Measurements from ENCODE around the gene GCGR. TPM values are rescaled to one million over a fixed set of nuclear protein-coding genes. Genes with fewer than 3 reads are reported as not detected.

The GCGR gene
- total RNA-seq, 1 donor from 2014 or later: not detected

DNA sequence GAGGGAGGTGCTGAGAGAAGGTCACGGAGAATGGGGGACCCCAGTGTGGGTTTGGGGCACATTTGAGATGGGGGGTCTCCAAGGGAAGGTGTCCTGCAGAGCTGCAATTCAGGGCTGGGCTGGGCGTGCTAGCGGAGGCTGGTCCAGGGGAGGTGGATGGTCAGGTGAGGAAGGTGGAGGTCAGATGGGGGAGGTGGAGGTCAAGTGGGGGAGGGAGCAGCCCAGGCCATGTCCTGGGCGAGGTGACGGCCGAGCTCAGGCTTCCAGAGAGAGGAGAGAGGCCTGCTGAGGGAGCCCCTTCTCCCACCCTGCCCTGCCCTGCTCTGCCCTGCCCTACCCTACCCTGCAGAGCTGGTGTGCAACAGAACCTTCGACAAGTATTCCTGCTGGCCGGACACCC, 6.5 kb downstream of the GCGR start:
- Histone ChIP-seq H3K4me3 (no peak overlapping the region), H3K9me3 (no peaks in the 10 kb centered on the region), H3K27ac (no peak overlapping the region), H3K36me3 (no peaks in the 10 kb centered on the region), H3K4me1 (no peaks in the 10 kb centered on the region), H3K27me3 (ENCODE audit: low read depth) (peaks cover 68% of the 10 kb centered on the region)
- TF ChIP-seq, protein P1, sequence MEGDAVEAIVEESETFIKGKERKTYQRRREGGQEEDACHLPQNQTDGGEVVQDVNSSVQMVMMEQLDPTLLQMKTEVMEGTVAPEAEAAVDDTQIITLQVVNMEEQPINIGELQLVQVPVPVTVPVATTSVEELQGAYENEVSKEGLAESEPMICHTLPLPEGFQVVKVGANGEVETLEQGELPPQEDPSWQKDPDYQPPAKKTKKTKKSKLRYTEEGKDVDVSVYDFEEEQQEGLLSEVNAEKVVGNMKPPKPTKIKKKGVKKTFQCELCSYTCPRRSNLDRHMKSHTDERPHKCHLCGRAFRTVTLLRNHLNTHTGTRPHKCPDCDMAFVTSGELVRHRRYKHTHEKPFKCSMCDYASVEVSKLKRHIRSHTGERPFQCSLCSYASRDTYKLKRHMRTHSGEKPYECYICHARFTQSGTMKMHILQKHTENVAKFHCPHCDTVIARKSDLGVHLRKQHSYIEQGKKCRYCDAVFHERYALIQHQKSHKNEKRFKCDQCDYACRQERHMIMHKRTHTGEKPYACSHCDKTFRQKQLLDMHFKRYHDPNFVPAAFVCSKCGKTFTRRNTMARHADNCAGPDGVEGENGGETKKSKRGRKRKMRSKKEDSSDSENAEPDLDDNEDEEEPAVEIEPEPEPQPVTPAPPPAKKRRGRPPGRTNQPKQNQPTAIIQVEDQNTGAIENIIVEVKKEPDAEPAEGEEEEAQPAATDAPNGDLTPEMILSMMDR (IDR thresholded peaks at IDR 0.05): no peak
- intact Hi-C loops (cut with DNase I): no loop called here
- ATAC-seq (no peak), DNase-seq (no peak)

DNA sequence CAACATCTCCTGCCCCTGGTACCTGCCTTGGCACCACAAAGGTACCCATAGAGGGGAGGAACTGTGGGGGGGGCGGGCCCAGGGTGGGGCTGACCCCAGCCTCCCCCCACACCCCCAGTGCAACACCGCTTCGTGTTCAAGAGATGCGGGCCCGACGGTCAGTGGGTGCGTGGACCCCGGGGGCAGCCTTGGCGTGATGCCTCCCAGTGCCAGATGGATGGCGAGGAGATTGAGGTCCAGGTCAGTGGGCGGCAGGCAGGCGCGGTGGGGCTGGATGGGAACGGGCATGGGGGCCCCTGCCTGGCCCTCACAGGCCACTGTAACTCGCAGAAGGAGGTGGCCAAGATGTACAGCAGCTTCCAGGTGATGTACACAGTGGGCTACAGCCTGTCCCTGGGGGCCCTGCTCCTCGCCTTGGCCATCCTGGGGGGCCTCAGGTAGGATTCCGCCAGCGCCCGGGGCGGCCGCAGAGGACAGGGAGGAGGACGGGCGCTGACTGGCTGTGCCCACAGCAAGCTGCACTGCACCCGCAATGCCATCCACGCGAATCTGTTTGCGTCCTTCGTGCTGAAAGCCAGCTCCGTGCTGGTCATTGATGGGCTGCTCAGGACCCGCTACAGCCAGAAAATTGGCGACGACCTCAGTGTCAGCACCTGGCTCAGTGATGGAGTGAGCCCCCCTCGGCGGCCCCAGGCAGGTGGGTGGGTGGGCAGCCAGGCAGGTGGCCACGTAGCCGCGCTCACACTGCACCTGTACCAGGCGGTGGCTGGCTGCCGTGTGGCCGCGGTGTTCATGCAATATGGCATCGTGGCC, 7.1 kb downstream of the GCGR start:
- ATAC-seq: no peak
- no peaks in the 10 kb centered on the region for H3K36me3 ChIP-seq
- intact Hi-C loops (cut with DNase I): no loop called here
- H3K9me3 ChIP-seq: no peaks in the 10 kb centered on the region
- H3K27me3 ChIP-seq (ENCODE audit: low read depth): peaks cover 62% of the 10 kb centered on the region
- no peaks in the 10 kb centered on the region for H3K4me1 ChIP-seq
- H3K27ac ChIP-seq: no peak overlapping the region
- DNase-seq: no peak
- no peak overlapping the region for H3K4me3 ChIP-seq
- TF ChIP-seq, protein P1 (IDR thresholded peaks at IDR 0.05): no peak

DNA sequence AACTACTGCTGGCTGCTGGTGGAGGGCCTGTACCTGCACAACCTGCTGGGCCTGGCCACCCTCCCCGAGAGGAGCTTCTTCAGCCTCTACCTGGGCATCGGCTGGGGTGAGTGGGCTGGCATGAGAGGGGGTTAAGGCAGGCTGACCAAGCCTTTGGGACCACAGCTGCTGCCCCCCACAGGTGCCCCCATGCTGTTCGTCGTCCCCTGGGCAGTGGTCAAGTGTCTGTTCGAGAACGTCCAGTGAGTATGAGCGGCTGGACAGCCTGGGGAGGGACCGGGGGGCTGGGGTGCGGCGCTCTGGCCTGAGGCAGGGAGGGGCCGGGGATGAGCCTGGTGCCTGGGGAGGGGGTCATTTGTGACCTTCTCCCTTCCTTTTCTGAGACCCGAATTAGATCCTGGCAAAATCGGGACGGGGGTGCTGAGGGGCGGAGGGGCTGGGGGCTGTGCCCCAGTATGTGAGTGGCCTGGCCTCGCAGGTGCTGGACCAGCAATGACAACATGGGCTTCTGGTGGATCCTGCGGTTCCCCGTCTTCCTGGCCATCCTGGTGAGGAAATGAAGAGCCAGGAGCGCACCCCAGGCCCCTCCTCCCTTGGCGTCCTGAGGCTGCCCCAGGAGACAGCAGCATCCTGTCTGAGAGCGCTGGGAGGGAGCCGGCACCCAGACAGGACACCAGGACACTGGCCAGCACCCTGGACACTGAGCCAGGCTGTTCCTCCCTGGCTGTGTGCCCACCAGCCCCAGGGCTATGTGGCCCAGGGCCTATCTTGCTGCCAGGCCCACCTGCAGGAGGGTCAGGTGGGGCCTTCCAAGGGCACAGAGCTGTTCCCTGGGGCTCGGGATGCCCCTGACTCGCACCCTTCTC, 8.0 kb downstream of the GCGR start:
- no peak overlapping the region for H3K4me3 ChIP-seq
- no peaks in the 10 kb centered on the region for H3K4me1 ChIP-seq
- H3K27ac ChIP-seq: no peak overlapping the region
- H3K36me3 ChIP-seq: no peaks in the 10 kb centered on the region
- no peak for ATAC-seq
- no peaks in the 10 kb centered on the region for H3K9me3 ChIP-seq
- TF ChIP-seq, protein P1 (IDR thresholded peaks at IDR 0.05): no peak
- peaks cover 54% of the 10 kb centered on the region for H3K27me3 ChIP-seq (ENCODE audit: low read depth)
- intact Hi-C loops (cut with DNase I): no loop called here
- DNase-seq: no peak

DNA sequence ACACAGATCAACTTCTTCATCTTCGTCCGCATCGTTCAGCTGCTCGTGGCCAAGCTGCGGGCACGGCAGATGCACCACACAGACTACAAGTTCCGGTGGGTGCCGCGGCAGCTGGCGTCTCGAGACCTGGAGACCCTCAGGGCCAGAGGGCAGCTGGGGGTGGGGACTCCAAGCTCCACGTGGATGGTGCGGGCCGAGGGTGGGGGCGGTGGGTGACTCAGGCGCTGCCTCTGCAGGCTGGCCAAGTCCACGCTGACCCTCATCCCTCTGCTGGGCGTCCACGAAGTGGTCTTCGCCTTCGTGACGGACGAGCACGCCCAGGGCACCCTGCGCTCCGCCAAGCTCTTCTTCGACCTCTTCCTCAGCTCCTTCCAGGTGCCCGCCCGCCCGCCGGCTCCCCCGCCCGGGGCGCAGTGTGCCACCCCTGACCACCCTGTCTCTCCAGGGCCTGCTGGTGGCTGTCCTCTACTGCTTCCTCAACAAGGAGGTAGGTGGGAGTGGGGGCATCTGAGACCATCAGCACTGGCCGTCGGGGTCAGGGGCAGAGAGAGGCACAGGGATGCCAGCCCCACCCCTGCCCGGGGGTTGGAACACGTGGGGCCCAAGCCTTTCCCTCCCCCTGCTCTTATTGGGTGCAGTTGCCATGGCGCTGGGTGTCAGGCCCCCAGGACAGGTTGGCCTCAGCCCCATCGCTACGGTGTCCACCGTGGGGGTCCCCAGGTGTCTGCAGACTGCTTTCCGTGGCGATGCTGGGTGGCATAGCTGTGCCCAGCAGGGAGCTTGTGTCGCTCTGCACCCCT, 8.8 kb downstream of the GCGR start:
- Histone ChIP-seq H3K9me3 (no peaks in the 10 kb centered on the region), H3K27ac (no peak overlapping the region), H3K4me1 (no peaks in the 10 kb centered on the region), H3K4me3 (no peak overlapping the region), H3K36me3 (no peaks in the 10 kb centered on the region), H3K27me3 (ENCODE audit: low read depth) (peaks cover 50% of the 10 kb centered on the region)
- DNase-seq: no peak
- no peak for ATAC-seq
- TF ChIP-seq, protein P1 (IDR thresholded peaks at IDR 0.05): no peak
- intact Hi-C loops (cut with DNase I): no loop called here

DNA sequence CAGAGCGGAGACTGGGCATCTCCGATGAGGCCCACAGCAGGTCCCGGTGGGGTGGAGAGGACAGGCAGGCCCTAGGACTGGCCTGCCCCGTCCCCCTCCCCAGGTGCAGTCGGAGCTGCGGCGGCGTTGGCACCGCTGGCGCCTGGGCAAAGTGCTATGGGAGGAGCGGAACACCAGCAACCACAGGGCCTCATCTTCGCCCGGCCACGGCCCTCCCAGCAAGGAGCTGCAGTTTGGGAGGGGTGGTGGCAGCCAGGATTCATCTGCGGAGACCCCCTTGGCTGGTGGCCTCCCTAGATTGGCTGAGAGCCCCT, 9.4 kb downstream of the GCGR start:
- Histone ChIP-seq H3K4me3 (no peak overlapping the region), H3K4me1 (no peaks in the 10 kb centered on the region), H3K36me3 (no peaks in the 10 kb centered on the region), H3K27me3 (ENCODE audit: low read depth) (peaks cover 45% of the 10 kb centered on the region), H3K9me3 (no peaks in the 10 kb centered on the region), H3K27ac (no peak overlapping the region)
- no peak for DNase-seq
- no peak for ATAC-seq
- TF ChIP-seq, protein P1 (IDR thresholded peaks at IDR 0.05): no peak
- intact Hi-C loops (cut with DNase I): no loop called here

Data from lower lobe of right lung (tissue), 2 donors.